Caki2 (cell line): ENCODE results near the gene RELCH. TPM values are rescaled to one million over a fixed set of nuclear protein-coding genes. Genes with fewer than 3 reads are reported as not detected.

ENCODE experiments used
- DNase-seq: peaks from one replicate; pipeline ENCODE4 v3.0.0-alpha.2; 2015; ENCODE audit warnings: low read depth
- in situ Hi-C: cut with HindIII; loops from 2 replicates; pipeline ENCODE4 v1.10.0; 2016; ENCODE audit warnings: low sequenced_read_pairs, low pct_unique_long_range_greater_than_20kb, mixed read lengths
- total RNA-seq: library from RNA; depleted of rRNA; stranded (reverse); fragments of >200 nt; shearing (Covaris generic); gene quantifications from 2 replicates; pipeline ENCODE4 v1.2.3, GENCODE V29; 2014; ENCODE audit warnings: low replicate concordance

The RELCH gene
- total RNA-seq, 1 experiment from 2014 or later: 13.9 TPM

GRCh38 chr18:62242955-62243354, 55.9 kb downstream of the RELCH start:
- in situ Hi-C loops: no loop called here

DNA sequence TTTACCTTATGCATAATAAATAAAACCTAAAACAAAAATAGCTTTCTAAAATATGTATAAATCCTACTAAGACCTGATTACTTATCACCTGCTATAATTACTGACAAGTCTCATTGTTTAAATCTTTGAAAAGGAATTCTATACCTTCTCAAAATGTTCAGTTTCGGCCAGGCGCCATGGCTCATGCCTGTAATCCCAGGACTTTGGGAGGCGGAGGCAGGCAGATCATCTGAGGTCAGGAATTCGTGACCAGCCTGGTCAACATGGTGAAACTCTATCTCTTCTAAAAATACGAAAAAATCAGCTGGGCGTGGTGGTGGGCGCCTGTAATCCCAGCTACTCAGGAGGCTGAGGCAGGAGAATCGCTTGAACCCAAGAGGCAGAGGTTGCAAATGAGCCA, 58.1 kb downstream of the RELCH start:
- in situ Hi-C loops: no loop called here
- DNase-seq: no peak

More at GRCh38 chr18:62242955-62243354, 55.9 kb downstream of the RELCH start:
- no peak for DNase-seq

GRCh38 chr18:62245699-62246098, 58.6 kb downstream of the RELCH start:
- DNase-seq: no peak
- in situ Hi-C loops: no loop called here

DNA sequence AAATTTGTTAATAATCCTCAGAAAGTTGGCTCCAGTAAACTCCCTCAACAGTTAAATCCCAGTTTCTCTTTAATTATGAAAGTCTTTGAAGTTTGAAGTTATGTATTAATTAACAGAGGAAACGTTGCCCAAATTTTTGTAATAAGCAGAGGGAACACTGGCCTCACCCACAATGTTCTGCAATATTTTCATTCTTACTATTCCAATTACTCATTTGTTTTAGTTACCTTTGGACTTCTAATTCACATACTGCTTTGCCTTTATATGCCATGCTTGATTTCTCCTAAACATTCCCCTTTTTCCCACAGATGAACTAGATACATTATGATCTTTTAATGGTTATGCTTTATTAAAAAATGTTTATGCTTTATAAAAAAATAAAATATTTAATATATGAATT, 61.3 kb downstream of the RELCH start:
- in situ Hi-C loops: no loop called here
- DNase-seq: no peak

DNA sequence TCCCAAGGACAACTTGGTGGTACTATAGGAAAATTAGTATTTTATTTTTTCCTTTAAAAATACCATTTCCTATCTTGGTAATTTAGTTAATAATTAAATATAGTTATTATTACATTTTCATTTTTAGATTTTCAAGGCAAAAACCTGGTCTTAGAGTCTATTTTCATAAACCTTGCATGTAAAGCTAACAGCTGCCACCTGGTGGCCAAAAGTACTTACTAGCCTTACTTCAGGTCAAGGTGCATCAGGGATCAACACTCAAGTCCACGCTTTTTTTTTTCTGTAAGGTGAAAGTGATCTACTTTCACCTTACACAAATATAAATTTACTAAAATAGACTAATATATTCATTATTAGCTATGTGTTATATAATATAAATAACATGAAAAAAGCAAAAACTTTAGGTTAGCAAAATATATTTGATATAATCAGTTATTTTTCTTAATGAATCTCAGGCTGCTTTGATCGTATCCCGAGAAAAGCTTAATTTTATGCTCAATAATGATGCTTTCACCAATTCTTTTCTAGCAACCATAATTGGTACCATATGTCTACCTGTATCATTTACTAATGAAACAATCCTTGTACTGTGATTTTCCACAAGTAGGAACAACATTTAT, 62.5 kb downstream of the RELCH start:
- DNase-seq: peak; percentile 5
- in situ Hi-C loops: no loop called here

DNA sequence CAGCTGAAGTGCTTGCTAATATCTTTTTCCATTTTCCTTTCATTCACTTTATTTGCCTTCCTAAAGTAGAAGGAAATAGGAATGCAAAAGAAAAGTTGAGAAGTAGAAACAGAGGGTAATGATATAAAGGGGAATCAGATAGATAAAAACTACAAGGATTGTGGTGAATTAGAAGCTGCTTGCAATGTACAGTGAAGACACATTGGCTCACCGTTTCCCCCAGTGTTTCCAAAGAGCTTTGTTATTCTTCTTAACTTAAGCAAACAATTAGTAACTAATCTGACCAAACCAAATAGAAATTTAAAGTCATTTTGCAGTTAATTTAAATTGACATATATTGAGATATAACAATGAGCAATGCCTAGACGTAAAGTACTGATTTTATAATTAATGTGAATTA, 63.4 kb downstream of the RELCH start:
- no peak for DNase-seq
- in situ Hi-C loops: no loop called here

GRCh38 chr18:62258093-62258492, 71.0 kb downstream of the RELCH start:
- DNase-seq: no peak
- in situ Hi-C loops: no loop called here

GRCh38 chr18:62258616-62259015, 71.6 kb downstream of the RELCH start:
- in situ Hi-C loops: no loop called here
- peak; percentile 21 for DNase-seq

GRCh38 chr18:62262061-62262460, 75.0 kb downstream of the RELCH start:
- in situ Hi-C loops: no loop called here
- DNase-seq: no peak

GRCh38 chr18:62264984-62265383, 77.9 kb downstream of the RELCH start:
- no peak for DNase-seq
- in situ Hi-C loops: no loop called here

- DNase-seq: no peak
- in situ Hi-C loops: no loop called here
Observed at GRCh38 chr18:62277045-62277444, 90.0 kb downstream of the RELCH start.

DNA sequence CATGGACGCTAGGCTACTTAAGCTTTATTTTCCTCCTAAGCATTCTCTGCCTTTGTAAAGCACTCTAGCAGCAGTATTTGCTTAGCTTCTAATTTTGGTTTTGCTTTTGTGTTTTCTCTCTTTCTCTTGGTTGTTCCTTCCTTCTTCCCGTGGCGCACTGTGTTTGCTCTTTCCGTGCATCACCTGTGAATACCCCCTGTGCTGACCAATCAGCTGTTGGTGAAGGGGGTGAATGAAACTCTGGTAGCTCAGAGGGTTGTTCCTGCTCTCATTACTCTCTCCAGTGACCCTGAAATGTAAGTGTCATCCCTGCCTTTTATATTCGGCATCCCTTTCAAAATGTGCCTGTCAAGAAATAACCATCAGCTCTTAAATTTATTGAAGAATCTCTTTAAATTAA, 92.5 kb downstream of the RELCH start:
- in situ Hi-C loops: no loop called here

GRCh38 chr18:62280058-62280457, 93.0 kb downstream of the RELCH start:
- in situ Hi-C loops: no loop called here
- no peak for DNase-seq

More for the DNA sequence above, 92.5 kb downstream of the RELCH start:
- DNase-seq: no peak

DNA sequence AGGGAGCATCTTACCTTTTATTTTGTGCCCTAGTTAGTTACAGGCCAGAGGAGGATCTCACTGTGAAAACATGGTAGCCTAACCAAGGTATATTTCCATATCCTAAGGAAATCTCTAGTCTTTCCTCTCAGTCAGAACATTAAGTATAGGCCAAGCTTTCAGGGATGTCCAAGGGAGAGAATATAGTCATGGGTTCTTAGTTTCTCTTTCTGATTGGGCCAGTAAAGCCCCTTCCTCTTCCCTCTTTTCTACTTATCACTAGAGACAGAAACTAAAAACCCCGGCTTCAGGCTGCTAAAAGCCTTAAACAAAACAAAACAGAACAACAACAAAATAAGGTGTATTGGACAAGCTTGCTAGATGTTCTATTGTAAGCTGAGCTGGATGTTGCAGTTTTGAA, 93.7 kb downstream of the RELCH start:
- in situ Hi-C loops: no loop called here
- no peak for DNase-seq

- in situ Hi-C loops: no loop called here
- DNase-seq: no peak
Observed at GRCh38 chr18:62281684-62282083, 94.6 kb downstream of the RELCH start.

GRCh38 chr18:62282188-62282629, 95.2 kb downstream of the RELCH start:
- no peak for DNase-seq
- in situ Hi-C loops: no loop called here

- DNase-seq: no peak
- in situ Hi-C loops: no loop called here
Observed at GRCh38 chr18:62284637-62285036, 97.6 kb downstream of the RELCH start.

DNA sequence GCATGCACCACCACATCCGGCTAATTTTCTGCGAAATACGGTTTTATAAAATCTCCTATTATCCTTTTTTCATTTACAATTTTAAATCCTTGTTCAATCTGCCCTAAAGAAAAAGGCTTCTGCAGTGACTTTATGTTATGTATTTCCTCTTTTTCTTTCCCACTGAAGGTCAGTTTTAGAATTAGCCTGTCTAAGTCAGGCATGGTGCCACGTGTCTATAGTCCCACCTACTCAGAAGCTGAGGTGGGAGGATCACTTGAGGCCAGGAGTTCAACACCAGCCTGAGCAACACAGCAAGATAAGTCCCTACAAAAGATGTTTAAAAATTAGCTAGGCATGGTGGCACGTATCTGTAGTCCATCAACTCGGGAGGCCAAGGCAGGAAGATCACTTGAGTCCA, 98.2 kb downstream of the RELCH start:
- DNase-seq: no peak
- in situ Hi-C loops: no loop called here

DNA sequence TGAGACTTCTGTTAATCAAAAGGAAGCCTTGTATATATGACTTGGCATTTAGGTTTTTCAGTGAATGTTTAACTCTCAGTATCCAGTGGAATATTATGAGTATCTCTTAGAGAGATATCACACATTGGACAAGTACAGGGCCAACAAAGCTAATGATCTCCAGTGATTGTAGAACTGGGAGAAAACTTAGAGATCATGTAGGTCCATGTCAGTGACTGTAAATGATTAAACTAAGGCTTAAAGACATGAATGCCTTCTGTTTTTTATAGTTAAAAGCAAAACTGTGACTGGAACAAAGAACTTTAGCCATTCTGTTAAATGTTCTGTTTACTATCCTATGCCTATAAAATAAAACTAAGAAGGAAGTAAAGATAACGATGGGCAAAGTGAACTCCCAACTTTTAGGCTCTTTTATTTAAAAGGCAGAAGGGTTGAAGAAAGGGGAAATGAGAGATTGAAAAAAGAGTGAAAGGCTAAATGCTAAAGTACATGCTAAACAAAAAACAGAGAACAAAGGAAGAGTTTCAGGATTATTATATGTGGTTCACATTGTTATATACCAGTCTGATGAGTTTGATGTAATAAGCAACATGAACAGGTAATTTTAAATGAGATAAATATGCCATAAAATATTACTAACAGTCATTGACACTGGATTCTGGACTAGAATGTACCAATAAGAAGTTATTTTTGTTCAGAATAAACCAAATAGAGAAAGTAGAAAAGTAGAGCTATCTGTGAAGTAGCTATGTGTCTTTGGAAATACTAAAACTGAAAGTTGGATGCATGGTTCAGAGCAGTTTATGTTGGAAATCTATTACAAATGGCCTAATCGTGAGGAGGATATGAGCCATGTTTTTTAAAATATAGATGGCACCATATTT, 101.0 kb downstream of the RELCH start:
- DNase-seq: peak; percentile 8

GRCh38 chr18:62288665-62289008, 101.6 kb downstream of the RELCH start:
- no peak for DNase-seq
- in situ Hi-C loops: no loop called here

More for the DNA sequence above, 101.0 kb downstream of the RELCH start:
- in situ Hi-C loops: no loop called here
